ENCODE measurements around the gene ALCAM.

The ALCAM gene

DNA sequence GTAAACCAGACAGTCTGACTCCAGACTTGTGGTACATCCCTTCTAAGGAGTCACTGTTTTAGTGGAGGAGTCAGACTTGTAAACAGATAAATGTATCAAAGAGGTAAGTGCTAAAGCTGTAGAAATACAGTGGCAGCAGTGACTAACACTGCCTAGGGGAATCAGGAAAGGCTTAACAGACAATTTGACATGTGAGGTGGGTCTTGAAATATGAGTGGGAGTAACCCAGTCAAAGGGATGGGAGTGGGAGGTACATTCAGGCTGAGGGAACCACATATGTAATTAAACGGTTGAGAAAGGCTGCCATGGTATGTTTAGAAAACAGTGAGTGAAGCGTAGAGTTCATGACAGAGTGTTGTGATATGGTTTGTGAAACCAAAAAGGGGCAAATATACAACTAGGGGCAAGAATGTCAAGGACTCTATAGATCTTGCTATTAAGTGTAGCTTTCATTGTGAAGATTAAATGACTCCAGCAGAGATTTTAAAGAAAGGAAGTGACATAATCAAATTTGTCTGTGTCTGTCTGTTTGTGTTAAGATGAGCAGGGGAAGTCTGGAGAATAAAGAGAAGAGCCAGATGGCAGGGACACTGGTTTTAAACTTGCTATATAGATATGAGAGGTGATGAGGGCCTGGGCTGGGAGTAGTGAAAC, 11.2 kb upstream of the ALCAM start:
- DNase-seq (ENCODE audit: low read depth, low spot score): peak; percentile 71
- H3K27ac ChIP-seq: peak overlapping the region; percentile 67

DNA sequence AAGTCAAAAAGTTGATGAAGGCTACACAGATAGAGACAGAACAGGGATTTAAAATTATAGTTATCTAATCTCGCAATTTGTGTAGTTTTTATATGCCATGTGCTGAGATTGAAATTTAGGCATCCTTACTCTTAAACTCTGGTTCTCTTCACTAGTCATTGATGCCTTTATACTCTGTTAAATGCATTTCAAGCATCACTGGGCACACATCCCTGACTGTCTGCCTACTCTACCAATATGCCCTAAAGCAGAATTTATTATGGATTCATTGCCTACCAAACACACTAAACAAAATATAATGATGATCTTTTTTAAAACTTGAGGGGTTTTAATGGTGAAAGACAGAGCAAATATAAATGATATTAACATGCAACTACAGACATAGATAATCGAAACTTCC, 10.3 kb upstream of the ALCAM start:
- DNase-seq (ENCODE audit: low read depth, low spot score): no peak
- peak overlapping the region; percentile 67 for H3K27ac ChIP-seq

DNA sequence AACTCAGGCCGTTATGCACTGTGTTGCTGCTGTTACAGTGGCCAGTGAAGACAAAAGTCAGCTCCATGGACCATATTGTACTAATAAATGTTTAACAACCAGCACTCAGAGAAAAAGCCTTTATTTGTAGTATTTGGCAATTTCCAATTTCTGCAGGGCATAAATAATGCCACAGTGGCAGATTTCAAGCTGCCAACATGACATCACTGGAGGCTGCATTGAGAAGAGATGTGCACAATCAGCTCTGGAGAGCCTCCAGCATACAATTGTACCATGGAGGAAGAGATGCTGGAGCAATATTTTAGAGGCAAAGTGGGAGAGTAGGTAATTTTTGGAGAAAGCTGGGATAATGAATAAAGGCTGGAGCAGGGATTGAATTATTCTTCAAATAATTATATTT, 9.7 kb upstream of the ALCAM start:
- DNase-seq (ENCODE audit: low read depth, low spot score): no peak

GRCh38 chr3:105359098-105359762, 7.5 kb upstream of the ALCAM start:
- peak overlapping the region; percentile 2 for H3K27ac ChIP-seq
- no peak for DNase-seq (ENCODE audit: low read depth, low spot score)

More for the DNA sequence above, 9.7 kb upstream of the ALCAM start:
- H3K27ac ChIP-seq: no peak overlapping the region

DNA sequence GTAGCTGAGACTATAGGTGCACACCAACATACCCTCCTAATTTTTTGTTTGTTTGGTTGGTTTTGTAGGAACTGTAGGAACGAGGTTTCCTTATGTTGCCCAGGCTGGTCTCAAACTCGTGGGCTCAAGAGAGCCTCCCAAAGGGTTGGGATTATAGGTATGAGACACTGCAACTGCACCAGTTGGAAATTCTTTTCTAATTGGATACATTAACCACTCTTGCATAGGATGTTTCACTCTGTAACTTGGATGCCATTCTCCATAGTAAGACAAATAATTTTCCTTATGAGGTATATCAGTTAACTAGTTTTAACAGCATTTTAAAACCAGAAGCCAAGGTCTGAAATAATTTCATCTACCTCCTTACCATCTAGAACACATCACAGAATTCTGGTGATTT, 6.7 kb upstream of the ALCAM start:
- DNase-seq (ENCODE audit: low read depth, low spot score): no peak
- no peak overlapping the region for H3K27ac ChIP-seq

- H3K27ac ChIP-seq: peak overlapping the region; percentile 97
- DNase-seq (ENCODE audit: low read depth, low spot score): no peak
Observed at GRCh38 chr3:105362021-105362665, 4.6 kb upstream of the ALCAM start.

GRCh38 chr3:105364128-105364527, 2.6 kb upstream of the ALCAM start:
- no peak for DNase-seq (ENCODE audit: low read depth, low spot score)
- peak overlapping the region; percentile 97 for H3K27ac ChIP-seq

GRCh38 chr3:105365081-105365390, 1.7 kb upstream of the ALCAM start:
- DNase-seq (ENCODE audit: low read depth, low spot score): no peak
- peak overlapping the region; percentile 97 for H3K27ac ChIP-seq

DNA sequence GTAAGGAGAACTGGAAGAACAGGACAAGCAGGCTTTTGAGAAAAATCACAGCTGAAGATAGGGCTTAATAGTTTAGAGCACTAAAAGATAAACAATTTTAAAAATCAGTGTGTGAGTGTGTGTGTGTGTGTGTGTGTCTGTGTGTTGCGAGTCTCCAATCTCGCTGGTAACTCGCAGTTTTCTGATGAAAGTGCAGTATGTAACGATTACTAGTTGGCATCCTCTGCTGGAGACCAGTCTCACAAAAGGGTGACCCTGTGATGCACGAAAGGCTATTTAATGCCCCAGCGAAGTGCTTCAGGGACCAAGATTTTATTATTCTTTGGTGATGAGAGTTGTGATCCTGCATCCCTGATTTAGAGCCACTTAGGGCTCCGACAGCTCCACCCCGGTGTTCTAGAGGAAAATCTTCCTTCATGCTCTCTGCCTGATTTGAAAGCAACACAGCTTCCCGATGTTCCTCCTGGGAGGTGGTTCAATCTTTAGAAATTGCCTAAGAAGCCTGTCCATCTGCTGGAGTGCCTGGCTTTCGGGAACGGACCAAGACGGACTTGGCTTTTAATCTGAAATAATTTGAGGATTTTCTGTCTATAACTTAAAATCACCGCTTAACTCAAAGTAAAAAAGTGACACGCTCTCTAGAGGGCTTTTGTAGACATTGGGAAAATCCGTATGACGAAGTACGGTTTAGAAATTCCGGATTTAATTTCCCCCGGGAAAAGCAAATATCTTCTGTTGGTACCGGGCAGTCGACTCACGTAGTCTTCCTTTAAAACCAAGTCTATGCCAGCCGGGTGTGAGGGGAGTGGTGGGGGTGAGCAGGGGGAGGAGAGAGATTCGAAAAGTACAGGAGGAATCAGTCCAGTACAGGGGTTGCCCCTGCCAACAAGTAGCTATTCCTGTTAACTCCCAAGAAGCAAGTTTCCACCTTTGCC, 1.1 kb upstream of the ALCAM start:
- DNase-seq (ENCODE audit: low read depth, low spot score): no peak
- H3K27ac ChIP-seq: peak overlapping the region; percentile 97

DNA sequence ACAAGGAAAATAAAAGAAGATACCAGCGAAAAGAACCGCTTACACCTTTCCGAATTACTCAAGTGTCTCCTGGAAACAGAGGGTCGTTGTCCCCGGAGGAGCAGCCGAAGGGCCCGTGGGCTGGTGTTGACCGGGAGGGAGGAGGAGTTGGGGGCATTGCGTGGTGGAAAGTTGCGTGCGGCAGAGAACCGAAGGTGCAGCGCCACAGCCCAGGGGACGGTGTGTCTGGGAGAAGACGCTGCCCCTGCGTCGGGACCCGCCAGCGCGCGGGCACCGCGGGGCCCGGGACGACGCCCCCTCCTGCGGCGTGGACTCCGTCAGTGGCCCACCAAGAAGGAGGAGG, 325 bp downstream of the ALCAM start:
- DNase-seq (ENCODE audit: low read depth, low spot score): no peak
- peak overlapping the region; percentile 97 for H3K27ac ChIP-seq

GRCh38 chr3:105367406-105368213, 901 bp downstream of the ALCAM start:
- no peak for DNase-seq (ENCODE audit: low read depth, low spot score)
- peak overlapping the region; percentile 97 for H3K27ac ChIP-seq

- peak; percentile 80 for DNase-seq (ENCODE audit: low read depth, low spot score)
- peak overlapping the region; percentile 97 for H3K27ac ChIP-seq
Observed at GRCh38 chr3:105368566-105369499, 2.1 kb downstream of the ALCAM start.

DNA sequence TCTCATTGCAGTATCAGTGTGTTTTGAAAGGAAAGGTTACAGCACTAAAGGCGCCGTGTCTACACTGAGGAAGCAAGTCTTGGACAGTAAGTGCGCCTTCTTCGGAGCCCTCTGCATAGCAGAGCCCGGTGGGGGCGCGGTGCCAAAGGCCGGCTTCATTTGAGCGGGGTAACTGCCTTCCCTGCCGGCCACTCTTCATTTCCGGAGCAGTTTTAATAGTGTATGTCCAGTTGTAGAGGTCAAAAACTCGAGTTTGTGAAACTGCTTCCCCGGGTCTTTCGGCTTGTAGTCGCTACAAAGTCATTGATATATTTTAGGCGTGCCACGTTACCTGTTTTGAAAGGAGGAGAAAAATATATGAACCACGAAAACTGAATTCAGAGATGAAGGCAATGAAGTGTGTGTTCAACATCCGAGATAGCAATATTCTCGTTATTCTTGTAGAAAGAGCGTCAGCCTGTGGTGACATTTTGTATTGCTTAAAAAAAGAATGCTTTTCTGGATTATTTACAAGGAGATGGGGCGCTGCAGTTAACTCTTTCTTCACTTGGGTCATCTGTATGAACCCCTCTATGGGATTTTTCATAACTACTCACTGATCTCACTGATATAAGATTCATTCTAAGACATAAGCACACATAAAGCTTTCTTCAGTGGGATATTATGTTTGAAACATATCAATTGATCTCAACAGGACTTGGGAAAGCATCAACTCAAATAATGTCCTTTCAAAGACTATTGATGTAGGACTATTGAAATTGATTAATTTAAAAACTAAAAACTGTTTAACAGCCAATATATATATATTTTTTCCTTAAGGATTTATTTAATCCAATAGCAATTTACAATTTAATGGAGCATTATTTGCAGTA, 3.0 kb downstream of the ALCAM start:
- no peak for DNase-seq (ENCODE audit: low read depth, low spot score)
- H3K27ac ChIP-seq: peak overlapping the region; percentile 97

- no peak for DNase-seq (ENCODE audit: low read depth, low spot score)
- H3K27ac ChIP-seq: peak overlapping the region; percentile 36
Observed at GRCh38 chr3:105373383-105373782, 6.7 kb downstream of the ALCAM start.

DNA sequence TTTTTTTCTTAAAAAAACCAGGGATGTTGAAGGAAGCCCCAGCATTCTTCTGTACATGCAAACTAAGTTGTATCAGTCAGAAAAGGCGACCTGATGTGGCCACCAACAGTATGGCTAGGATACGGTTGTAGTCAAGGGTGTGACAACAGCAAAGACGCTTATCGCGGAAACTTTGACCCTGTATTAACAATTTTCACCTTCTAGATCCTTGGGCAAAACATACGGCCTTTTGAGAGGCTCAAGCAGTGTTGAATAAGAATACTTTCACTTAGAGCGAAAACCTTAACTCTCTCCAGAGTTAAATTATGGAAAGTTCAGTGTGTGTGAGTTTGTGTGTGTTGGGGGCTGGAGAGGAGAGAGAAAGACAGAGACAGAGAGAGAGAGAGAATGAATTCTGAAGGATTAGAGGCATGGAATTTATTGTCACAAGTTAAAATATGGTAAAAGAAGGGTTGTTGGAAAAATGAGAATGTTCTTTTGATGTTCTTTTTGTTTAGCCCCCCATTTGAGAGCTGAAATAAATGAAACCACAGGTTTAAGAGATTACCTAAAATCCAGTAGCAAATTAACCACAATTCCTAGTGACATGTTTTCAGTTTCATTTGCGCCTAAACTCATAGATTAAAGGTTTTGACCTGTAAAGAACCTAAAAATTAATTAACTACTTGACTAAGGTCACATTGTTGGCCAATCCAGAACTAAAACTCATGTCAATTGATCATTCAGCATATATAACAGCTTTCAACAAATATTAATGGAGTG, 9.2 kb downstream of the ALCAM start:
- no peak for DNase-seq (ENCODE audit: low read depth, low spot score)
- H3K27ac ChIP-seq: no peak overlapping the region

DNA sequence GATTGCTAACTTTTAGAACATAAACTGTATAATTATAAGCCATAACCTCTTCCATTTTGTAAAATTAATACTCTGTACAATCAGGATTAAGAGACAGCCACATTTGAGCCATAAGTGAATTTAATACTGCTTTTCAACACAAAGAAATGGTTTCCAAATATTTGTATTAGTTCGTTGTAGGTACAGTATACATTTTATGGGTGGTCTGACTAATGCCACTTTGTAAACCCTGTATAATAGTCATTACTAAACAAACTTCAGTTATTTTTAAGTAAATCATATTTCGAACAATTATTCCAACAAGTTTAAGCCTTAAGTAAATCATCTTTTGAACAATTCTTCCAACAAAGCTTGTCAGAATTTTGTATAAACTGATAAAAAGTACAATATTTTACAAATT, 11.0 kb downstream of the ALCAM start:
- DNase-seq (ENCODE audit: low read depth, low spot score): no peak
- no peak overlapping the region for H3K27ac ChIP-seq

DNA sequence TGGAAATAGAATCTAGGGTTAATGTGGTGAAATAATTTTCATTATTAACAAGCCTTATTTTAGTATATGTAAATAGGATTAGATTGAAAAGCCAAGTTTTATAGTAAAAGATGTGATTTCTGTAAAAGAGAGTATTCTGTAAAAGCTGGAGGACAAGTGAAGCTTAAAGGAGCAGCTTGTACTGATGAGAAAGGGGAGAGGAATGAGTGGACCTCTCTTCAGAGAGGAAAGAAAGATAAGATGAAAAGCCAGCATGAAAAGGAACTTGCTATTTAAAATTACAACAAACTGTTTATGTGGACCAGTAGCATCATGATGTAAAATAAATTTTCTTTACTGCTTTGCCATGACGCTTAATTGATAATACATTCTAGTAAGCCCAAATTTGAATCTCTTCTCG, 18.5 kb downstream of the ALCAM start:
- H3K27ac ChIP-seq: peak overlapping the region; percentile 91
- DNase-seq (ENCODE audit: low read depth, low spot score): no peak

All from epithelial cell of prostate (primary cell).